ENCODE results near the gene ZNF610. TPM values are rescaled to one million over a fixed set of nuclear protein-coding genes. Genes with fewer than 3 reads are reported as not detected.

The ZNF610 gene
- total RNA-seq, 1 experiment from 2014 or later = not detected

GRCh38 chr19:52370341-52370710, 34.3 kb downstream of the ZNF610 start:
- Histone ChIP-seq H3K4me3 (replicated peaks in 1 of 2; ENCODE audit: low read depth in 1 of 2, low read length in 2 of 2) (no peak overlapping the region), H2AFZ (ENCODE audit: low read depth, low read length, poor library complexity, severe bottlenecking) (no peak overlapping the region), H3K27ac (ENCODE audit: low read depth, low read length) (no peak overlapping the region), H3K9me3 (ENCODE audit: control insufficient read depth in 1 of 2, insufficient read depth in 1 of 2, low read depth in 1 of 2, low read length in 2 of 2) (peaks cover 14% of the 10 kb centered on the region in 2 experiments; a peak in 2 of 4 replicates), H4K20me1 (ENCODE audit: insufficient read depth) (no peaks in the 10 kb centered on the region), H3K9me2 (ENCODE audit: insufficient read depth) (no peaks in the 10 kb centered on the region), H3K9ac (ENCODE audit: low read length) (no peak overlapping the region), H3K4me1 (ENCODE audit: control insufficient read depth in 1 of 2, insufficient read depth in 2 of 2, low read length in 2 of 2) (no peaks in the 10 kb centered on the region), H3K27me3 (ENCODE audit: insufficient read depth, low read length) (no peaks in the 10 kb centered on the region), H3K36me3 (ENCODE audit: control insufficient read depth in 1 of 2, insufficient read depth in 2 of 2, low read length in 2 of 2) (no peaks in the 10 kb centered on the region), H3K4me2 (ENCODE audit: low read length) (no peak overlapping the region), H3K79me2 (ENCODE audit: insufficient read depth, low read length) (no peaks in the 10 kb centered on the region)
- DNase-seq (ENCODE audit: low read depth, low spot score) (no peak), ATAC-seq (no peak)
- ChIA-PET CTCF (no interaction called here), POLR2A (no interaction called here), RAD21 (ENCODE audit: low non-redundant PET in 1 of 2, low total read pairs in 2 of 2, uncharacterized antibody in 2 of 2, unreplicated experiment in 2 of 2) (no interaction called here)
- TF ChIP-seq EGR1 (IDR thresholded peaks at IDR 0.05; ENCODE audit: low read depth) = no peak
- TF ChIP-seq SP1 (IDR thresholded peaks at IDR 0.05; ENCODE audit: low read depth) = no peak
- TF ChIP-seq MAX (IDR thresholded peaks at IDR 0.05) = no peak
- TF ChIP-seq ZNF274 (IDR thresholded peaks at IDR 0.05; ENCODE audit: low read depth, low read length) = no peak
- no peak for TF ChIP-seq JUND (IDR thresholded peaks at IDR 0.05)
- TF ChIP-seq TCF7L2 (IDR thresholded peaks at IDR 0.05; ENCODE audit: borderline replicate concordance, extremely low read depth, insufficient read depth, insufficient read length) = no peak
- no peak for TF ChIP-seq CEBPB (IDR thresholded peaks at IDR 0.05; ENCODE audit: low read depth)
- no peak for TF ChIP-seq ATF3 (IDR thresholded peaks at IDR 0.05)
- no peak for TF ChIP-seq FOSL1 (IDR thresholded peaks at IDR 0.05; ENCODE audit: low read depth)
- BruUV-seq (replicated peaks) = no TSS peak
- intact Hi-C loops (cut with micrococcal nuclease) = no loop called here

- RAD21 ChIA-PET (ENCODE audit: low non-redundant PET in 1 of 2, low total read pairs in 2 of 2, uncharacterized antibody in 2 of 2, unreplicated experiment in 2 of 2) = no interaction called here
- Histone ChIP-seq H3K9me3 (ENCODE audit: control insufficient read depth in 1 of 2, insufficient read depth in 1 of 2, low read depth in 1 of 2, low read length in 2 of 2) (peaks cover 0 to 10% of the 10 kb centered on the region in 2 experiments; a peak in 2 of 4 replicates), H3K4me1 (ENCODE audit: control insufficient read depth in 1 of 2, insufficient read depth in 2 of 2, low read length in 2 of 2) (no peaks in the 10 kb centered on the region), H3K79me2 (ENCODE audit: insufficient read depth, low read length) (no peaks in the 10 kb centered on the region), H3K9ac (ENCODE audit: low read length) (no peak overlapping the region), H3K36me3 (ENCODE audit: control insufficient read depth in 1 of 2, insufficient read depth in 2 of 2, low read length in 2 of 2) (no peaks in the 10 kb centered on the region), H3K4me3 (replicated peaks in 1 of 2; ENCODE audit: low read depth in 1 of 2, low read length in 2 of 2) (no peak overlapping the region), H3K27me3 (ENCODE audit: insufficient read depth, low read length) (no peaks in the 10 kb centered on the region), H2AFZ (ENCODE audit: low read depth, low read length, poor library complexity, severe bottlenecking) (no peak overlapping the region), H3K9me2 (ENCODE audit: insufficient read depth) (no peaks in the 10 kb centered on the region), H3K4me2 (ENCODE audit: low read length) (no peak overlapping the region), H4K20me1 (ENCODE audit: insufficient read depth) (no peaks in the 10 kb centered on the region), H3K27ac (ENCODE audit: low read depth, low read length) (no peak overlapping the region)
- intact Hi-C loops (cut with micrococcal nuclease) = no loop called here
- POLR2A ChIA-PET = no interaction called here
- no peak for TF ChIP-seq MAX (IDR thresholded peaks at IDR 0.05)
- peak; percentile 20; the same call in 1 of the 2 replicates for TF ChIP-seq RAD21 (IDR thresholded peaks at IDR 0.05; ENCODE audit: low read depth)
- no peak for ATAC-seq
- DNase-seq (ENCODE audit: low read depth, low spot score) = no peak
- no TSS peak for BruUV-seq (replicated peaks)
- CTCF ChIA-PET = no interaction called here
Measured at GRCh38 chr19:52391135-52391534, 55.1 kb downstream of the ZNF610 start.

Measured in HCT116 (cell line).